Astrocyte (in vitro differentiated cells and primary cell): ENCODE data around the gene C5orf22.

Experiments
- CTCF ChIP-seq: IDR thresholded peaks from 2 replicates; pipeline ENCODE4 v1.5.1; 2011; ENCODE audit warnings: low read depth, mild to moderate bottlenecking, inconsistent platforms, low read length, moderate library complexity; ENCODE audit not compliant: insufficient read depth
- EZH2 ChIP-seq: IDR thresholded peaks from 2 replicates; pipeline ENCODE4 v1.6.1; 2012; ENCODE audit warnings: mild to moderate bottlenecking, low read length, inconsistent platforms; ENCODE audit not compliant: insufficient read depth

- TF ChIP-seq CTCF (no peak), EZH2 (no peak)
Observed at GRCh38 chr5:31554552-31554951, 22.5 kb downstream of the C5orf22 start.
